ENCODE results near the gene RNF34.
"Not testable (repeated sequence)": the region's sequence is repeated elsewhere in the genome, so short reads cannot be mapped to it uniquely, and the experiment has no call there.

The RNF34 gene

GRCh38 chr12:121358073-121358472 is 41.8 kb upstream of the RNF34 start:
- TF ChIP-seq CTCF (IDR thresholded peaks at IDR 0.05; ENCODE audit: low read depth, low read length) = no peak

GRCh38 chr12:121364683-121365121 is 35.2 kb upstream of the RNF34 start:
- no peak for TF ChIP-seq CTCF (IDR thresholded peaks at IDR 0.05; ENCODE audit: low read depth, low read length)

More at GRCh38 chr12:121358073-121358472, 41.8 kb upstream of the RNF34 start:
- no peak for DNase-seq (ENCODE audit: extremely low read depth, low read depth)

GRCh38 chr12:121365416-121366062 is 34.4 kb upstream of the RNF34 start:
- TF ChIP-seq CTCF (IDR thresholded peaks at IDR 0.05; ENCODE audit: low read depth, low read length) = no peak
- no peak for DNase-seq (ENCODE audit: extremely low read depth, low read depth)

More at GRCh38 chr12:121364683-121365121, 35.2 kb upstream of the RNF34 start:
- no peak for DNase-seq (ENCODE audit: extremely low read depth, low read depth)

GRCh38 chr12:121366063-121366459 is 33.9 kb upstream of the RNF34 start:
- no peak for TF ChIP-seq CTCF (IDR thresholded peaks at IDR 0.05; ENCODE audit: low read depth, low read length)
- DNase-seq (ENCODE audit: extremely low read depth, low read depth) = no peak

- no peak for DNase-seq (ENCODE audit: extremely low read depth, low read depth)
- TF ChIP-seq CTCF (IDR thresholded peaks at IDR 0.05; ENCODE audit: low read depth, low read length) = no peak
Measured at GRCh38 chr12:121371404-121371803, 28.5 kb upstream of the RNF34 start.

- no peak for DNase-seq (ENCODE audit: extremely low read depth, low read depth)
- TF ChIP-seq CTCF (IDR thresholded peaks at IDR 0.05; ENCODE audit: low read depth, low read length) = no peak
Measured at GRCh38 chr12:121373755-121374154, 26.2 kb upstream of the RNF34 start.

GRCh38 chr12:121374336-121374735 is 25.6 kb upstream of the RNF34 start:
- not testable (repeated sequence) for DNase-seq (ENCODE audit: extremely low read depth, low read depth)

GRCh38 chr12:121374945-121375584 is 24.9 kb upstream of the RNF34 start:
- not testable (repeated sequence) for DNase-seq (ENCODE audit: extremely low read depth, low read depth)
